T-helper 2 cell (primary cell): ENCODE results near the gene IL1RL2.
A peak's percentile ranks its signal among the peaks of the same experiment; 100 is the strongest.

Source experiments
- DNase-seq, 5 experiments: peaks; one replicate each; pipeline versions ENCODE4 v3.0.0 to v3.0.0-alpha.2; 2012 to 2022

The IL1RL2 gene

GRCh38 chr2:102197389-102198137 is 10.7 kb downstream of the IL1RL2 start:
- DNase-seq: peak in 2 of 5 experiments; percentile 7 to 72

GRCh38 chr2:102200539-102200938 is 13.7 kb downstream of the IL1RL2 start:
- DNase-seq: no peak

- DNase-seq: no peak
Observed at GRCh38 chr2:102204638-102205037, 17.8 kb downstream of the IL1RL2 start.

- DNase-seq: no peak
Observed at GRCh38 chr2:102206666-102207341, 20.0 kb downstream of the IL1RL2 start.

GRCh38 chr2:102208774-102209173 is 22.0 kb downstream of the IL1RL2 start:
- no peak for DNase-seq

GRCh38 chr2:102209474-102209873 is 22.7 kb downstream of the IL1RL2 start:
- DNase-seq: no peak

GRCh38 chr2:102217032-102217431 is 30.2 kb downstream of the IL1RL2 start:
- DNase-seq: no peak

GRCh38 chr2:102224824-102225739 is 38.3 kb downstream of the IL1RL2 start:
- no peak for DNase-seq

GRCh38 chr2:102226171-102226570 is 39.3 kb downstream of the IL1RL2 start:
- no peak for DNase-seq

- peak in 1 of 5 experiments; percentile 12 for DNase-seq
Observed at GRCh38 chr2:102226612-102227391, 40.0 kb downstream of the IL1RL2 start.

GRCh38 chr2:102229141-102229769 is 42.4 kb downstream of the IL1RL2 start:
- no peak for DNase-seq

- no peak for DNase-seq
Observed at GRCh38 chr2:102230410-102230909, 43.6 kb downstream of the IL1RL2 start.

GRCh38 chr2:102233132-102233884 is 46.5 kb downstream of the IL1RL2 start:
- no peak for DNase-seq

GRCh38 chr2:102235042-102235473 is 48.2 kb downstream of the IL1RL2 start:
- DNase-seq: peak in 1 of 5 experiments; percentile 22

GRCh38 chr2:102235491-102235890 is 48.7 kb downstream of the IL1RL2 start:
- peak in 1 of 5 experiments; percentile 27 for DNase-seq

- DNase-seq: no peak
Observed at GRCh38 chr2:102236132-102236531, 49.3 kb downstream of the IL1RL2 start.

- no peak for DNase-seq
Observed at GRCh38 chr2:102237176-102237575, 50.4 kb downstream of the IL1RL2 start.

- no peak for DNase-seq
Observed at GRCh38 chr2:102238039-102238756, 51.4 kb downstream of the IL1RL2 start.

GRCh38 chr2:102238778-102239177 is 52.0 kb downstream of the IL1RL2 start:
- DNase-seq: no peak

GRCh38 chr2:102239344-102239743 is 52.5 kb downstream of the IL1RL2 start:
- DNase-seq: no peak
